ENCODE measurements around the gene MRGPRD.

MRGPRD gene

GRCh38 chr11:68968306-68969250, 12.2 kb downstream of the MRGPRD start:
- DNase-seq (ENCODE audit: low spot score) = no peak

- no peak for DNase-seq (ENCODE audit: low spot score)
These were observed 13.6 kb downstream of the MRGPRD start for GRCh38 chr11:68966894-68967780.

GRCh38 chr11:68965901-68966853, 14.6 kb downstream of the MRGPRD start:
- no peak for DNase-seq (ENCODE audit: low spot score)

GRCh38 chr11:68963779-68964178, 17.0 kb downstream of the MRGPRD start:
- DNase-seq (ENCODE audit: low spot score) = no peak

GRCh38 chr11:68962527-68963250, 18.1 kb downstream of the MRGPRD start:
- DNase-seq (ENCODE audit: low spot score) = no peak

GRCh38 chr11:68961245-68961644, 19.5 kb downstream of the MRGPRD start:
- DNase-seq (ENCODE audit: low spot score) = no peak

- DNase-seq (ENCODE audit: low spot score) = no peak
These were observed 20.3 kb downstream of the MRGPRD start for GRCh38 chr11:68960294-68961071.

- DNase-seq (ENCODE audit: low spot score) = no peak
These were observed 21.1 kb downstream of the MRGPRD start for GRCh38 chr11:68959465-68960293.

- DNase-seq (ENCODE audit: low spot score) = no peak
These were observed 22.6 kb downstream of the MRGPRD start for GRCh38 chr11:68958211-68958610.

GRCh38 chr11:68956547-68957254, 24.1 kb downstream of the MRGPRD start:
- no peak for DNase-seq (ENCODE audit: low spot score)

- no peak for DNase-seq (ENCODE audit: low spot score)
These were observed 24.6 kb downstream of the MRGPRD start for GRCh38 chr11:68956142-68956541.

GRCh38 chr11:68955607-68955958, 25.2 kb downstream of the MRGPRD start:
- no peak for DNase-seq (ENCODE audit: low spot score)

GRCh38 chr11:68954836-68955606, 25.8 kb downstream of the MRGPRD start:
- DNase-seq (ENCODE audit: low spot score) = no peak

- no peak for DNase-seq (ENCODE audit: low spot score)
These were observed 30.0 kb downstream of the MRGPRD start for GRCh38 chr11:68950762-68951161.

- no peak for DNase-seq (ENCODE audit: low spot score)
These were observed 30.5 kb downstream of the MRGPRD start for GRCh38 chr11:68950270-68950669.

- no peak for DNase-seq (ENCODE audit: low spot score)
These were observed 31.9 kb downstream of the MRGPRD start for GRCh38 chr11:68948935-68949334.

- no peak for DNase-seq (ENCODE audit: low spot score)
These were observed 32.3 kb downstream of the MRGPRD start for GRCh38 chr11:68948496-68948895.

- no peak for DNase-seq (ENCODE audit: low spot score)
These were observed 33.6 kb downstream of the MRGPRD start for GRCh38 chr11:68947151-68947550.
